ENCODE measurements around the gene VWA3B. TPM values are rescaled to one million over a fixed set of nuclear protein-coding genes. Genes with fewer than 3 reads are reported as not detected.

VWA3B gene
- total RNA-seq, 6 donors from 2014 or later: 0.72 to 25.3 (median 5.3) TPM

DNA sequence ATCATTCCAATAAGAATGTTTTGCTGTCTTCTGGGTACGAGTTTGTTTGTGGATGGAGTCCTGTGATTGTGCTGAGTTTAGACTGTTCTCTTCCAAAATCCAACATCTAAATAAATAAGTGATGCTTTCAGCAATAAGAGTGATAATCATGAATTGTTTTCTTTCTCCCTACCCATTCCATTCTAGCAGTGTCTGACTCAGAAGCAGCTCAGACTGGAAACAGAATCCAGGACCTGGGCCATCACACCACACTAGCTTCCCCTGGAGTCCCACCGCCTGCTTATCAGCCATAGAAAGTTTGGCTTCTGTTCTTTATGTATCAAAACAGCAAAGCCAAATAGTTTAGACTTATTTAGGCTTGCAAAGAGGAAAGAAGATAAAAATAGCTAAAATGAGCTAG lies 182.9 kb downstream of the VWA3B start:
- WGBS, 2 donors: 60 to 62% methylated on average over 2 of the region's 2 CpGs
- ATAC-seq (ENCODE audit: low FRiP score in 2 of 2) (no peak), DNase-seq (no peak)
- Histone ChIP-seq H3K27me3 (no peaks in the 10 kb centered on the region), H3K9me3 (no peaks in the 10 kb centered on the region), H3K27ac (no peak overlapping the region), H3K4me1 (no peaks in the 10 kb centered on the region), H3K36me3 (no peaks in the 10 kb centered on the region), H3K4me3 (no peak overlapping the region)
- TF ChIP-seq POLR2AphosphoS5 (IDR thresholded peaks at IDR 0.05) (no peak), EP300 (IDR thresholded peaks at IDR 0.05) (no peak), POLR2A (IDR thresholded peaks at IDR 0.05) (no peak)
- TF ChIP-seq, protein P1, sequence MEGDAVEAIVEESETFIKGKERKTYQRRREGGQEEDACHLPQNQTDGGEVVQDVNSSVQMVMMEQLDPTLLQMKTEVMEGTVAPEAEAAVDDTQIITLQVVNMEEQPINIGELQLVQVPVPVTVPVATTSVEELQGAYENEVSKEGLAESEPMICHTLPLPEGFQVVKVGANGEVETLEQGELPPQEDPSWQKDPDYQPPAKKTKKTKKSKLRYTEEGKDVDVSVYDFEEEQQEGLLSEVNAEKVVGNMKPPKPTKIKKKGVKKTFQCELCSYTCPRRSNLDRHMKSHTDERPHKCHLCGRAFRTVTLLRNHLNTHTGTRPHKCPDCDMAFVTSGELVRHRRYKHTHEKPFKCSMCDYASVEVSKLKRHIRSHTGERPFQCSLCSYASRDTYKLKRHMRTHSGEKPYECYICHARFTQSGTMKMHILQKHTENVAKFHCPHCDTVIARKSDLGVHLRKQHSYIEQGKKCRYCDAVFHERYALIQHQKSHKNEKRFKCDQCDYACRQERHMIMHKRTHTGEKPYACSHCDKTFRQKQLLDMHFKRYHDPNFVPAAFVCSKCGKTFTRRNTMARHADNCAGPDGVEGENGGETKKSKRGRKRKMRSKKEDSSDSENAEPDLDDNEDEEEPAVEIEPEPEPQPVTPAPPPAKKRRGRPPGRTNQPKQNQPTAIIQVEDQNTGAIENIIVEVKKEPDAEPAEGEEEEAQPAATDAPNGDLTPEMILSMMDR (IDR thresholded peaks at IDR 0.05): no peak

DNA sequence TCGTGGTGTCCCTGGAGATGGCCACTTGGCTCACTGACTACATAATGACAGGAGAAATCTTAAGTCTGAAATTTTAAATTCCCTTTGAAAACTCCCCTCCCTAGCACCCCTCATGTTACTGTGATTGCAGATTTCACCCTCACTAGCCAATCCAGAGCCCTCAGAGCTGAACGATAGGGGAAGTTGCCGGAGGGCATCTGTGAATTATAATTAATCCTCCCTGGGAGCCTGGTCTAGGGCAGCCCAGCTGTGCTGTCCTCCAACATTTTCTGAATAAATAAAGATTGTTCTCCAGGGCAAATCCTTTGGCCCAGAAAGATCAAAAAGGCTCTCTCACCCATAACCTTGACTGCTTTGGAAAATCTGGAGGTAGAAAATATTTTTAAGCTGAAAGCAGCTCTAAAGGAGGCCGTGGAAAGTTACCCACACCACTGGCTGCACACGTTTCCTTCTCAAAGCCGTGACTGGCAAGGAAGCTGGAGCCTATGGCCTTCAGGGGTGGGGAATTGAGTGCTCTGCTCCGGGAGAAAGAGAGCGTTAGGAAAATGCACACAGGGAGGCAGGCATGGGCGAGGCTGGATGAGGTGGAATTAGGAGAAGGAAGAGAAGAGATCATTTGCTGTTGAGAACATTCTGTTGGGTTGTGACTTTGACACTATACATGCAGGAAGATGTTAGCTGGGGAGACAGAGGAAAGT lies 190.3 kb downstream of the VWA3B start:
- TF ChIP-seq POLR2AphosphoS5 (IDR thresholded peaks at IDR 0.05): no peak
- TF ChIP-seq EP300 (IDR thresholded peaks at IDR 0.05): no peak
- TF ChIP-seq POLR2A (IDR thresholded peaks at IDR 0.05): no peak
- TF ChIP-seq, protein P1 (IDR thresholded peaks at IDR 0.05): no peak
- no peak overlapping the region for H3K4me3 ChIP-seq
- 80 to 87% methylated on average over 9 of the region's 9 CpGs for WGBS, 2 donors
- no peaks in the 10 kb centered on the region for H3K36me3 ChIP-seq
- H3K4me1 ChIP-seq: no peaks in the 10 kb centered on the region
- no peak for DNase-seq
- H3K9me3 ChIP-seq: no peaks in the 10 kb centered on the region
- no peak for ATAC-seq (ENCODE audit: low FRiP score in 2 of 2)
- H3K27ac ChIP-seq: no peak overlapping the region
- H3K27me3 ChIP-seq: no peaks in the 10 kb centered on the region

DNA sequence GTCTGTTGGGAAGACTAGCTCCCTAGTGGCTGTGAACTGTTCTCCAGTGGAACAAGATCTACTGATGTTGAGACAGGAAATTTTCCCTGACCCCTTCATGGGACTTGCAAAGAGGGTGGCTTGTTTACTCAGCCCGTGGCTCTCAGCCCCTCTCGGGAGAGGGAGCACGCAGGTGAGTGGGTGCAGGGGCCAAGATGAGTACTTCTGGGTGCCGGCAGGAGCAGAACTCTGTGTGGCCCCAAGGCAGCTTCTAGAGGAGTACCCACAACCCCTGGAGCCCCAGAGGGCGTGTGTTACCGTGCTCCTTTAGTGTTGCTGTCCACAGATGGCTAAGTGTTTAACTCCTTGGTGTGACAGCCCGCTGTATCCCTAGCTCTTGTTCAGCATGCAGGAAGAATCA lies 191.1 kb downstream of the VWA3B start:
- no peak overlapping the region for H3K27ac ChIP-seq
- H3K36me3 ChIP-seq: no peaks in the 10 kb centered on the region
- TF ChIP-seq POLR2AphosphoS5 (IDR thresholded peaks at IDR 0.05): no peak
- TF ChIP-seq, protein P1 (IDR thresholded peaks at IDR 0.05): no peak
- TF ChIP-seq POLR2A (IDR thresholded peaks at IDR 0.05): no peak
- no peak for TF ChIP-seq EP300 (IDR thresholded peaks at IDR 0.05)
- no peaks in the 10 kb centered on the region for H3K27me3 ChIP-seq
- no peaks in the 10 kb centered on the region for H3K4me1 ChIP-seq
- no peak for ATAC-seq (ENCODE audit: low FRiP score in 2 of 2)
- no peaks in the 10 kb centered on the region for H3K9me3 ChIP-seq
- DNase-seq: peak in 1 of 2 donors; percentile 14
- no peak overlapping the region for H3K4me3 ChIP-seq
- 80 to 91% methylated on average over 1 to 7 of the region's 7 CpGs for WGBS, 2 donors

DNA sequence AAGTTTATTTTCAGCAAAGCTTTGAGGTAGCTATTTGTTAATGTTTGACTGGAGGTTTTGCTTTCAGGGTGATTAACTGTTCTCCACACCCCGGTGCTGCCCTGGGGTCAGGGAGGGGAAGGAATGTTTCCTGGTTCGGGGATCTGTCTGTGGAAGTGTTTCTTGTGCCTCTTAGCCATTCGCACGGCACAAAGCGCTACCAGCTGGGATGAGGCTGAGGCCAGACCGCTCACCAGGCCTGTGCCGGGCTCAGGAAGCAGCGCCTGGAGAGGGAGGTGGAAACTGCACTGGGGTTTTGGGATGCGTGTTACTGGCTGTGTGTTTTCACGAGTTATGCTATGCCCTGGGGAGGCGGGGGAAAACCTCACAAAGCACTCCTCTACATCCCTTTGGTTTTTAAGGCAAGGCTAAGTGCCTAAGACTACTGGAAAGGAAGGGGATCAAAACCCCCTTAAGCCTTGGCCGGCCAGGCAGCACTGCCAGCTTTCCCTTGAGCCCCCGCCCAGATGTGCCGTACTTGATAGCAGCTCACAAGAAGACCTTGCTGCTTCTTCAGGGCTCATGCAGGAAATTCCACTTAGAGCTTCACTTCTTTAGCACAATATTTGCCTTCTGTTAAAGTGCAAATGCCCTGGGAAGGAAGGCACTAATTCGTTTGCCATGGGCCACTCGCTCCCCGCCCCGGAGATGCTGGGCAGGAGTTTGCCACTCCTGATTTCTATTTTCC lies 193.6 kb downstream of the VWA3B start:
- no peaks in the 10 kb centered on the region for H3K4me1 ChIP-seq
- peak; percentile 34 to 36 for DNase-seq
- 33 to 36% methylated on average over 12 to 18 of the region's 18 CpGs for WGBS, 2 donors
- no peak overlapping the region for H3K4me3 ChIP-seq
- no peaks in the 10 kb centered on the region for H3K36me3 ChIP-seq
- ATAC-seq (ENCODE audit: low FRiP score in 2 of 2): peak; percentile 40 to 47
- TF ChIP-seq EP300 (IDR thresholded peaks at IDR 0.05) (no peak), POLR2A (IDR thresholded peaks at IDR 0.05) (no peak), POLR2AphosphoS5 (IDR thresholded peaks at IDR 0.05) (no peak)
- TF ChIP-seq, protein P1 (IDR thresholded peaks at IDR 0.05): no peak
- no peaks in the 10 kb centered on the region for H3K27me3 ChIP-seq
- H3K27ac ChIP-seq: no peak overlapping the region
- H3K9me3 ChIP-seq: no peaks in the 10 kb centered on the region

Data from upper lobe of left lung (tissue), 6 donors.